ENCODE data around the gene GRIK1. TPM values are rescaled to one million over a fixed set of nuclear protein-coding genes. Genes with fewer than 3 reads are reported as not detected.

Gene GRIK1
- polyA plus RNA-seq, 3 donors, result not detected

DNA sequence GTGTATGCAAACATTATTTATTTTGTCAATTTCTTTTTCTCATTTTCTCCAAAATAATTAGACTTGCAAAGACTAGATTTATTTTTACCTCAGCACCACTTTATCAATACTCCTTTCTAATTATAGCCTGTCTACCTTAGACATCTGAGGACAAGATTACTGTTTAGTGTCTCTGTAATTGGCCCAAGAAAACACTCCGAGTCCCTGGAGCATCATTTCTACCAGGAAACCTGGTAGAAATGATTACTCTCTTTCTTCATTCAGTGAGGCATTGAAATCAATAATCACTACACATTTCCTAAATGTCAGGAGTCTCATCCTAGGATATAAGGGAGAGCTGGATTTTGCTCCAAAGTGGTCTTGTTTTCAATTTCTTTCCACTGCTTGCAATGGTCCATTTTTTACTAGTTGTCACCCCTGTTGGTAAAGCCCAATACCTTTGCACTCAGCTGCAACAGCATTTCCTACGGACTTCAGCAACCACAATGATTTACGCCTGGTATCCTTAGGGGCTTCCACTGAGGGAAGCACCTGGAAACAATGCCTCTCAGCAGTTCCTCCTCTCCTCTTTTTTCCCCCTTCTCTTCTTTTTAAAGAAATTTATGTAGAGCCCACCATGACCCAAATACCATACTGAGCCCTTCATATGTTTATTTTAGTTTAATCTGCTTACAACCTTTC is 64.6 kb downstream of the GRIK1 start:
- Histone ChIP-seq H3K9ac (ENCODE audit: insufficient read depth, low read length, poor library complexity, severe bottlenecking) (no peak overlapping the region), H3K9me3 (replicated peaks in 1 of 2; ENCODE audit: control insufficient read depth in 1 of 2, insufficient read depth in 1 of 2, low read length in 2 of 2) (no peaks in the 10 kb centered on the region), H4K20me1 (ENCODE audit: insufficient read depth, low read length) (no peaks in the 10 kb centered on the region), H3K4me2 (replicated peaks; ENCODE audit: extremely low read depth, low read length, poor library complexity, severe bottlenecking) (no peak overlapping the region), H3K36me3 (replicated peaks in 1 of 2; ENCODE audit: control insufficient read depth in 1 of 2, insufficient read depth in 2 of 2, low read length in 2 of 2) (no peaks in the 10 kb centered on the region), H3K4me3 (replicated peaks in 1 of 3; ENCODE audit: low read depth in 2 of 3, low read length in 3 of 3) (no peak overlapping the region), H3K27me3 (ENCODE audit: control insufficient read depth in 2 of 2, insufficient read depth in 2 of 2, low read length in 2 of 2) (no peaks in the 10 kb centered on the region), H2AFZ (ENCODE audit: insufficient read depth, low read depth, low read length, poor library complexity, severe bottlenecking) (no peak overlapping the region), H3K4me1 (ENCODE audit: control insufficient read depth in 1 of 2, insufficient read depth in 2 of 2, low read length in 2 of 2) (no peaks in the 10 kb centered on the region), H3K27ac (ENCODE audit: low read depth in 1 of 2, low read length in 2 of 2) (no peak overlapping the region), H3K79me2 (ENCODE audit: insufficient read depth, low read length) (no peaks in the 10 kb centered on the region)
- intact Hi-C loops (cut with micrococcal nuclease), result no loop called here
- peaks cover 0 to 2% (median 2%) of the 10 kb centered on the region in 3 donors for H3K27me3 Mint-ChIP-seq (ENCODE audit: low read depth in 3 of 3)
- no peaks in the 10 kb centered on the region for H3K4me1 Mint-ChIP-seq
- DNase-seq, result no peak
- H3K9me3 Mint-ChIP-seq, result peaks cover 0 to 8% (median 2%) of the 10 kb centered on the region in 7 donors
- H3K36me3 Mint-ChIP-seq, result no peaks in the 10 kb centered on the region
- 0% methylated on average over 1 of the region's 3 CpGs for WGBS (ENCODE audit: insufficient coverage)
- H3K27ac Mint-ChIP-seq, result no peak overlapping the region
- TF ChIP-seq, protein P1, sequence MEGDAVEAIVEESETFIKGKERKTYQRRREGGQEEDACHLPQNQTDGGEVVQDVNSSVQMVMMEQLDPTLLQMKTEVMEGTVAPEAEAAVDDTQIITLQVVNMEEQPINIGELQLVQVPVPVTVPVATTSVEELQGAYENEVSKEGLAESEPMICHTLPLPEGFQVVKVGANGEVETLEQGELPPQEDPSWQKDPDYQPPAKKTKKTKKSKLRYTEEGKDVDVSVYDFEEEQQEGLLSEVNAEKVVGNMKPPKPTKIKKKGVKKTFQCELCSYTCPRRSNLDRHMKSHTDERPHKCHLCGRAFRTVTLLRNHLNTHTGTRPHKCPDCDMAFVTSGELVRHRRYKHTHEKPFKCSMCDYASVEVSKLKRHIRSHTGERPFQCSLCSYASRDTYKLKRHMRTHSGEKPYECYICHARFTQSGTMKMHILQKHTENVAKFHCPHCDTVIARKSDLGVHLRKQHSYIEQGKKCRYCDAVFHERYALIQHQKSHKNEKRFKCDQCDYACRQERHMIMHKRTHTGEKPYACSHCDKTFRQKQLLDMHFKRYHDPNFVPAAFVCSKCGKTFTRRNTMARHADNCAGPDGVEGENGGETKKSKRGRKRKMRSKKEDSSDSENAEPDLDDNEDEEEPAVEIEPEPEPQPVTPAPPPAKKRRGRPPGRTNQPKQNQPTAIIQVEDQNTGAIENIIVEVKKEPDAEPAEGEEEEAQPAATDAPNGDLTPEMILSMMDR (IDR thresholded peaks at IDR 0.05), result no peak
- H3K4me3 Mint-ChIP-seq, result no peak overlapping the region

DNA sequence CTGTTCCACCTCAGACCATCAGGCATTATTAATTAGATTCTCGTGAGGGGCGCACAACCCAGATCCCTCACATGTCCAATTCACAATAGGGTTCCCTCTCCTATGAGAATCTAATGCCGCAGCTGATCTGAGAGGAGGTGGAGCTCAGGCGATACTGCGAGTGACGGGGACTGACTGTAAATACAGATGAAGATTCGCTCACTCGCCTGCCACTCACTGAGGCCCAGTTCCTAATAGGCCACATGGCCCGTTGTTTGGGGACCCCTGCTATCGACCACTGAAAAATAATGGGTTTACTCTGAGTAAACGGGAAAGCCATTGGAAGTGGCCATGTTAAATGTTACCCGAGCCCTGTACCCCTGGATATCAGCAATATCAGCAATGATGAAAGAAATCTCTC is 65.9 kb downstream of the GRIK1 start:
- intact Hi-C loops (cut with micrococcal nuclease), result no loop called here
- no peaks in the 10 kb centered on the region for H3K27me3 ChIP-seq (ENCODE audit: control insufficient read depth in 2 of 2, insufficient read depth in 2 of 2, low read length in 2 of 2)
- H3K27ac ChIP-seq (ENCODE audit: low read depth in 1 of 2, low read length in 2 of 2), result no peak overlapping the region
- no peaks in the 10 kb centered on the region for H3K79me2 ChIP-seq (ENCODE audit: insufficient read depth, low read length)
- 97% methylated on average over 8 of the region's 12 CpGs for WGBS (ENCODE audit: insufficient coverage)
- H4K20me1 ChIP-seq (ENCODE audit: insufficient read depth, low read length), result no peaks in the 10 kb centered on the region
- Mint-ChIP-seq H3K4me1 (no peaks in the 10 kb centered on the region), H3K27ac (no peak overlapping the region), H3K4me3 (no peak overlapping the region), H3K27me3 (ENCODE audit: low read depth in 3 of 3) (peaks cover 0 to 2% (median 1%) of the 10 kb centered on the region in 3 donors), H3K36me3 (no peaks in the 10 kb centered on the region), H3K9me3 (peaks cover 0 to 6% (median 2%) of the 10 kb centered on the region in 7 donors)
- H2AFZ ChIP-seq (ENCODE audit: insufficient read depth, low read depth, low read length, poor library complexity, severe bottlenecking), result no peak overlapping the region
- H3K4me3 ChIP-seq (replicated peaks in 1 of 3; ENCODE audit: low read depth in 2 of 3, low read length in 3 of 3), result no peak overlapping the region
- H3K9me3 ChIP-seq (replicated peaks in 1 of 2; ENCODE audit: control insufficient read depth in 1 of 2, insufficient read depth in 1 of 2, low read length in 2 of 2), result no peaks in the 10 kb centered on the region
- H3K4me1 ChIP-seq (ENCODE audit: control insufficient read depth in 1 of 2, insufficient read depth in 2 of 2, low read length in 2 of 2), result no peaks in the 10 kb centered on the region
- H3K4me2 ChIP-seq (replicated peaks; ENCODE audit: extremely low read depth, low read length, poor library complexity, severe bottlenecking), result no peak overlapping the region
- H3K36me3 ChIP-seq (replicated peaks in 1 of 2; ENCODE audit: control insufficient read depth in 1 of 2, insufficient read depth in 2 of 2, low read length in 2 of 2), result no peaks in the 10 kb centered on the region
- DNase-seq, result no peak
- TF ChIP-seq, protein P1 (IDR thresholded peaks at IDR 0.05), result no peak
- no peak overlapping the region for H3K9ac ChIP-seq (ENCODE audit: insufficient read depth, low read length, poor library complexity, severe bottlenecking)
